HepG2 (cell line): ENCODE measurements around the gene ZMIZ1. TPM values are rescaled to one million over a fixed set of nuclear protein-coding genes. Genes with fewer than 3 reads are reported as not detected.

Experiments
- ASH2L ChIP-seq: fragments of 300-600, 200-600 bp; sonication (generic); IDR thresholded peaks from 2 replicates; pipeline ENCODE4 v1.7.0; 2017; ENCODE audit warnings: low read depth, mild to moderate bottlenecking, moderate library complexity, mixed read lengths, low read length; ENCODE audit not compliant: insufficient read length
- DBP ChIP-seq: sonication (generic); formaldehyde crosslinking; IDR thresholded peaks from 2 replicates; pipeline ENCODE4 v1.4.0; 2020; ENCODE audit warnings: missing genetic modification reagents; ENCODE audit errors: not compliant biosample characterization
- DMAP1 ChIP-seq: IDR thresholded peaks from 2 replicates; pipeline ENCODE4 v1.6.1; 2016
- FOXK1 ChIP-seq: sonication (generic); formaldehyde crosslinking; IDR thresholded peaks from 2 replicates; pipeline ENCODE4 v1.4.0; 2020; ENCODE audit warnings: low read depth, missing genetic modification reagents, borderline replicate concordance
- HNF1B ChIP-seq: sonication (generic); formaldehyde crosslinking; IDR thresholded peaks from 2 replicates; pipeline ENCODE4 v1.5.1; 2020; ENCODE audit warnings: mild to moderate bottlenecking, moderate library complexity, missing genetic modification reagents
- KDM5B ChIP-seq: sonication (generic); formaldehyde crosslinking; IDR thresholded peaks from 2 replicates; pipeline ENCODE4 v1.4.0; 2020; ENCODE audit warnings: missing genetic modification reagents, mild to moderate bottlenecking, borderline replicate concordance
- KLF11 ChIP-seq: IDR thresholded peaks from 2 replicates; pipeline ENCODE4 v1.6.1; 2016; ENCODE audit warnings: missing compliant biosample characterization
- NFKB2 ChIP-seq: sonication (generic); formaldehyde crosslinking; IDR thresholded peaks from 2 replicates; pipeline ENCODE4 v1.4.0; 2020; ENCODE audit warnings: missing genetic modification reagents, borderline replicate concordance
- NR2F2 ChIP-seq: IDR thresholded peaks from 2 replicates; pipeline ENCODE4 v1.6.1; 2012; ENCODE audit warnings: low read depth, inconsistent platforms, borderline replicate concordance
- SCMH1 ChIP-seq: sonication (generic); formaldehyde crosslinking; IDR thresholded peaks from 2 replicates; pipeline ENCODE4 v1.9.0; 2021; ENCODE audit warnings: missing genetic modification reagents, mild to moderate bottlenecking, borderline replicate concordance
- SIN3B ChIP-seq: fragments of 150-350 bp; IDR thresholded peaks from 2 replicates; pipeline ENCODE4 v1.6.1; 2014; ENCODE audit warnings: low read length
- SMARCE1 ChIP-seq: fragments of 450-650 bp; IDR thresholded peaks from 2 replicates; pipeline ENCODE4 v1.6.1; 2017; ENCODE audit warnings: borderline replicate concordance
- SRSF4 ChIP-seq: fragments of 200-400 bp; formaldehyde crosslinking; IDR thresholded peaks from one replicate; pipeline ENCODE4 v1.6.1; 2018; ENCODE audit warnings: mild to moderate bottlenecking, low read depth, low read length, moderate library complexity; ENCODE audit not compliant: poor library complexity, severe bottlenecking
- SRSF9 ChIP-seq: fragments of 200-400 bp; formaldehyde crosslinking; IDR thresholded peaks from 2 replicates; pipeline ENCODE4 v1.6.1; 2018; ENCODE audit warnings: borderline replicate concordance, mild to moderate bottlenecking, low read depth, low read length; ENCODE audit not compliant: insufficient read depth, poor library complexity, severe bottlenecking
- SRY ChIP-seq: sonication (generic); formaldehyde crosslinking; IDR thresholded peaks from 2 replicates; pipeline ENCODE4 v1.8.0; 2022; ENCODE audit warnings: mild to moderate bottlenecking, missing genetic modification reagents
- TBX2 ChIP-seq: sonication (generic); formaldehyde crosslinking; IDR thresholded peaks from 2 replicates; pipeline ENCODE4 v1.5.0; 2020; ENCODE audit warnings: missing genetic modification reagents, mild to moderate bottlenecking, borderline replicate concordance
- ZBTB42 ChIP-seq: sonication (generic); formaldehyde crosslinking; IDR thresholded peaks from 2 replicates; pipeline ENCODE4 v1.5.0; 2020; ENCODE audit warnings: mild to moderate bottlenecking, missing genetic modification reagents
- ZMYM4 ChIP-seq: sonication (generic); formaldehyde crosslinking; IDR thresholded peaks from 2 replicates; pipeline ENCODE4 v1.8.1; 2023; ENCODE audit warnings: mild to moderate bottlenecking, missing genetic modification reagents
- ZNF101 ChIP-seq: sonication (generic); formaldehyde crosslinking; IDR thresholded peaks from 2 replicates; pipeline ENCODE4 v1.4.0; 2020; ENCODE audit warnings: mild to moderate bottlenecking, low read depth, missing genetic modification reagents, borderline replicate concordance
- ZNF496 ChIP-seq: sonication (generic); formaldehyde crosslinking; IDR thresholded peaks from 2 replicates; pipeline ENCODE4 v1.8.1; 2023; ENCODE audit warnings: mild to moderate bottlenecking, moderate library complexity, missing genetic modification reagents; ENCODE audit not compliant: insufficient replicate concordance
- ZNF552 ChIP-seq: sonication (generic); formaldehyde crosslinking; IDR thresholded peaks from 2 replicates; pipeline ENCODE4 v1.9.0; 2022; ENCODE audit warnings: missing genetic modification reagents, mild to moderate bottlenecking, borderline replicate concordance
- ZNF570 ChIP-seq: sonication (generic); formaldehyde crosslinking; IDR thresholded peaks from 2 replicates; pipeline ENCODE4 v1.4.0; 2020; ENCODE audit warnings: mild to moderate bottlenecking, missing genetic modification reagents, borderline replicate concordance
- ZNF773 ChIP-seq: sonication (generic); formaldehyde crosslinking; IDR thresholded peaks from 2 replicates; pipeline ENCODE4 v1.4.0; 2020; ENCODE audit warnings: missing genetic modification reagents, borderline replicate concordance
- ZNF776 ChIP-seq: sonication (generic); formaldehyde crosslinking; IDR thresholded peaks from 2 replicates; pipeline ENCODE4 v1.4.0; 2020; ENCODE audit warnings: mild to moderate bottlenecking, missing genetic modification reagents
- polyA plus RNA-seq, 8 experiments: library from polyadenylated mRNA; depleted of rRNA in 3 of 8; stranded (reverse) in 7 of 8; unstranded in 1 of 8; fragments of >200 nt; fragmentation: Illumina TruSeq in 4 of 8; extraction: Trizol in 4 of 8; gene quantifications; 2 replicates each; pipeline versions ENCODE4 v1.2.1 to v1.2.3, GENCODE V29; 2011 to 2016; ENCODE audit warnings: low read depth in 4 of 8, missing spikeins in 1 of 8, mixed read lengths in 1 of 8; ENCODE audit not compliant: insufficient read depth in 1 of 8
- total RNA-seq, 5 experiments: library from RNA; depleted of rRNA; stranded (reverse); fragments of >200 nt; fragmentation: Illumina TruSeq; extraction: Trizol; gene quantifications; 2 replicates each; pipeline ENCODE4 v1.2.3, GENCODE V29; 2016; ENCODE audit warnings: low read depth in 1 of 5
- TF ChIP-seq, protein P1 (sequence below): sonication (generic); formaldehyde crosslinking; IDR thresholded peaks from 2 replicates; pipeline ENCODE4 v1.8.0; 2022; ENCODE audit warnings: missing genetic modification reagents, low read depth, mild to moderate bottlenecking, borderline replicate concordance
- TF ChIP-seq, protein P2 (sequence below): sonication (generic); formaldehyde crosslinking; IDR thresholded peaks from 2 replicates; pipeline ENCODE4 v1.8.0; 2022; ENCODE audit warnings: mild to moderate bottlenecking, missing genetic modification reagents; ENCODE audit not compliant: insufficient replicate concordance

The ZMIZ1 gene
- total and polyA plus RNA-seq, 2 of the 13 experiments (the other 11 are each of a cell fraction or from before 2014, with no cell fraction given): 5.3 to 10.2 TPM

GRCh38 chr10:79105150-79105739 lies 36.5 kb downstream of the ZMIZ1 start (continued):
- TF ChIP-seq, protein P1, sequence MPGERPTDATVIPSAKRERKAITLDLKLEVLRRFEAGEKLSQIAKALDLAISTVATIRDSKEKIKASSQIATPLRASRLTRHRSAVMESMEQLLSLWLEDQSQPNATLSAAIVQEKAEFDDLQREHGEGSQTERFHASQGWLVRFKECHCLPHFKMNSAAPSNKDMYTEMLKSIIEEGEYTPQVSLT: no peak
- TF ChIP-seq TBX2 (peak; percentile 75), ZNF773 (CRISPR knock-in tag) (no peak), NR2F2 (peak; percentile 59; the same call in 1 of the 2 replicates), HNF1B (CRISPR knock-in tag) (peak; percentile 84), KLF11 (CRISPR knock-in tag) (no peak), DBP (no peak), ZNF570 (CRISPR knock-in tag) (no peak), NFKB2 (no peak), KDM5B (no peak; the same call in 1 of the 2 replicates), ZNF496 (CRISPR knock-in tag) (no peak), SRSF9 (no peak), SCMH1 (no peak), FOXK1 (CRISPR knock-in tag) (no peak), ZNF101 (CRISPR knock-in tag) (no peak), ZMYM4 (peak; percentile 40; the same call in 1 of the 2 replicates), ZNF776 (no peak), DMAP1 (no peak), SRY (CRISPR knock-in tag) (no peak), ZNF552 (no peak), SIN3B (no peak), ASH2L (peak; percentile 40), SRSF4 (no peak), SMARCE1 (no peak), ZBTB42 (no peak)
- TF ChIP-seq, protein P2, sequence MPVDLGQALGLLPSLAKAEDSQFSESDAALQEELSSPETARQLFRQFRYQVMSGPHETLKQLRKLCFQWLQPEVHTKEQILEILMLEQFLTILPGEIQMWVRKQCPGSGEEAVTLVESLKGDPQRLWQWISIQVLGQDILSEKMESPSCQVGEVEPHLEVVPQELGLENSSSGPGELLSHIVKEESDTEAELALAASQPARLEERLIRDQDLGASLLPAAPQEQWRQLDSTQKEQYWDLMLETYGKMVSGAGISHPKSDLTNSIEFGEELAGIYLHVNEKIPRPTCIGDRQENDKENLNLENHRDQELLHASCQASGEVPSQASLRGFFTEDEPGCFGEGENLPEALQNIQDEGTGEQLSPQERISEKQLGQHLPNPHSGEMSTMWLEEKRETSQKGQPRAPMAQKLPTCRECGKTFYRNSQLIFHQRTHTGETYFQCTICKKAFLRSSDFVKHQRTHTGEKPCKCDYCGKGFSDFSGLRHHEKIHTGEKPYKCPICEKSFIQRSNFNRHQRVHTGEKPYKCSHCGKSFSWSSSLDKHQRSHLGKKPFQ: no peak
